HEK293 (cell line): ENCODE data around the gene IL12A.
A peak's percentile ranks its signal among the peaks of the same experiment; 100 is the strongest.

Experiments
- CTCF ChIA-PET: fragments of 350-600 bp; formaldehyde crosslinking; extraction: SDS; loops from one replicate; lab custom pipeline; 2021; ENCODE audit warnings: antibody characterized with exemption; lab: Yijun Ruan, JAX
- POLR2A ChIA-PET: fragments of 300-600 bp; formaldehyde crosslinking; extraction: SDS; loops from one replicate; lab custom pipeline; 2020; ENCODE audit warnings: antibody characterized with exemption, inconsistent platforms; lab: Yijun Ruan, JAX
- H3K27ac ChIP-seq: fragments of 200-500 bp; sonication (Bioruptor generic); 2 replicates; pipeline ENCODE4 v1.5.1; 2014; ENCODE audit warnings: low read depth, low read length, control low read depth, inconsistent platforms; ENCODE audit errors: extremely low read depth
- H3K36me3 ChIP-seq, 2 experiments: fragments of 200-500 bp in 1 of 2; sonication (Bioruptor generic) in 1 of 2; 1 replicate in 1 of 2; 2 replicates in 1 of 2; pipeline ENCODE4 v1.5.1; 2014 to 2017; ENCODE audit warnings: inconsistent platforms in 2 of 2, low read length in 2 of 2; ENCODE audit not compliant: control insufficient read depth in 2 of 2, insufficient read depth in 1 of 2
- H3K4me1 ChIP-seq: fragments of 200-500 bp; sonication (Bioruptor generic); 2 replicates; pipeline ENCODE4 v1.5.1; 2014; ENCODE audit warnings: mild to moderate bottlenecking, low read length, inconsistent platforms; ENCODE audit not compliant: control insufficient read depth, insufficient read depth
- H3K4me3 ChIP-seq: 2 replicates; pipeline ENCODE4 v1.5.1; 2011; ENCODE audit warnings: low read depth, mild to moderate bottlenecking, control low read depth, low read length, moderate library complexity
- H3K9me3 ChIP-seq: fragments of 200-500 bp; sonication (Bioruptor generic); 2 replicates; pipeline ENCODE4 v1.5.1; 2014; ENCODE audit warnings: low read depth, low read length, inconsistent platforms; ENCODE audit not compliant: control insufficient read depth, insufficient read depth
- EGR2 ChIP-seq: fragments of 450-650 bp; formaldehyde crosslinking; IDR thresholded peaks from 2 replicates; pipeline ENCODE4 v1.5.1; 2016; ENCODE audit warnings: low read depth, missing biosample characterization, missing genetic modification characterization
- PRDM1 ChIP-seq: fragments of 450-650 bp; formaldehyde crosslinking; IDR thresholded peaks from 2 replicates; pipeline ENCODE4; 2016; ENCODE audit warnings: missing biosample characterization, missing genetic modification characterization
- ZFHX2 ChIP-seq: fragments of 450-650 bp; formaldehyde crosslinking; conservative IDR thresholded peaks from 2 replicates; pipeline ENCODE4 v1.5.1; 2016; ENCODE audit warnings: missing biosample characterization, missing genetic modification characterization
- ZNF157 ChIP-seq: fragments of 450-650 bp; formaldehyde crosslinking; IDR thresholded peaks from 2 replicates; pipeline ENCODE4 v1.5.1; 2016; ENCODE audit warnings: missing biosample characterization, missing genetic modification characterization
- ZNF23 ChIP-seq: fragments of 450-650 bp; formaldehyde crosslinking; IDR thresholded peaks from 2 replicates; pipeline ENCODE4 v1.5.1; 2016; ENCODE audit warnings: missing biosample characterization, missing genetic modification characterization, borderline replicate concordance
- ZNF366 ChIP-seq: fragments of 450-650 bp; formaldehyde crosslinking; conservative IDR thresholded peaks from 2 replicates; pipeline ENCODE4 v1.5.1; 2016; ENCODE audit warnings: missing biosample characterization, missing genetic modification characterization
- ZNF48 ChIP-seq: fragments of 450-650 bp; formaldehyde crosslinking; IDR thresholded peaks from 2 replicates; pipeline ENCODE4 v1.5.1; 2016; ENCODE audit warnings: missing biosample characterization, missing genetic modification characterization
- ZNF571 ChIP-seq: fragments of 450-650 bp; formaldehyde crosslinking; IDR thresholded peaks from 2 replicates; pipeline ENCODE4 v1.5.0; 2017; ENCODE audit warnings: missing biosample characterization, missing genetic modification characterization
- ZNF610 ChIP-seq: fragments of 450-650 bp; formaldehyde crosslinking; IDR thresholded peaks from 2 replicates; pipeline ENCODE4 v1.5.1; 2016; ENCODE audit warnings: missing biosample characterization, missing genetic modification characterization, borderline replicate concordance
- ZNF621 ChIP-seq: fragments of 450-650 bp; formaldehyde crosslinking; IDR thresholded peaks from 2 replicates; pipeline ENCODE4 v1.5.1; 2017; ENCODE audit warnings: missing biosample characterization, missing genetic modification characterization
- ZNF623 ChIP-seq: fragments of 450-650 bp; formaldehyde crosslinking; IDR thresholded peaks from 2 replicates; pipeline ENCODE4 v1.5.1; 2016; ENCODE audit warnings: missing biosample characterization, missing genetic modification characterization
- TF ChIP-seq, protein P1 (sequence below): fragments of 450-650 bp; formaldehyde crosslinking; IDR thresholded peaks from 2 replicates; pipeline ENCODE4 v1.5.1; 2016; ENCODE audit warnings: missing biosample characterization, missing genetic modification characterization
- TF ChIP-seq, protein P2 (sequence below): fragments of 450-650 bp; formaldehyde crosslinking; IDR thresholded peaks from 2 replicates; pipeline ENCODE4 v1.5.1; 2016; ENCODE audit warnings: missing biosample characterization, missing genetic modification characterization
- TF ChIP-seq, protein P3 (sequence below): fragments of 450-650 bp; formaldehyde crosslinking; IDR thresholded peaks from 2 replicates; pipeline ENCODE4 v1.5.1; 2017; ENCODE audit warnings: missing biosample characterization, missing genetic modification characterization
- TF ChIP-seq, protein P4 (sequence below): fragments of 450-650 bp; formaldehyde crosslinking; IDR thresholded peaks from 2 replicates; pipeline ENCODE4 v1.5.1; 2016; ENCODE audit warnings: missing biosample characterization, missing genetic modification characterization

The IL12A gene

DNA sequence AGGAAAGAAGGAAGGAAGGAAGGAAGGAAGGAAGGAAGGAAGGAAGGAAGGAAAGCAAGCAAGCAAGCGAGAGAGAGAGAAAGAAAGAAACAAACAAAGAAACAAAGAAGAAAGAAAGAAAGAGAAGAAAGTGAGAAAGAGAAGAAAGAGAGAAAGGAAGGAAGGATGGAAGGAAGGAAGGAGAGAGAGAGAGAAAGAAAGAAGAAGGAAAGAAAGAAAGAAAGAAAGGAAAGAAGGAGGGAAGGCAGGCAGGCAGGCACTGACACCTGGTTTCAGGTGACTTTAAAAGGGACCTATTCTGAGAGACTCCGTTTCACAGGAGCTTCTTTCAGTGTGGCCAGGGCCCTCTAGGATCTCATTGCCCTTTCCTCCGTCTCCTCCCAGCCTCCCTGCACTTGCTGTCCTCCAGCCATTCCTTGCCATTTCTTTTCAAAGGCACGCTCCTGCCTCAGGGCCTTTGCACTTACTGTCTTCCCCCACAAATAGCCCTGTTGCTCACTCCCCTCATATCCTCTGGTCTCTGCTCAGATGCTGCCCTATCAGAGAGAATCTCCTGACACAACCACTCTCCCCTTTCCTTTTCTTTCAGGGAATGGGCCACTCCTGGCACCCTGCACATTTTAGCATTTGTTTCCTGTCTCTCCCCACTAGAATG lies 31.5 kb downstream of the IL12A start:
- TF ChIP-seq PRDM1 (tag by site-specific recombination) = 0 out of 2 replicates have a peak, but pooled peaks have one; percentile 15
- peak; percentile 89 for TF ChIP-seq ZNF623
- no peak for TF ChIP-seq ZNF610 (tag by site-specific recombination)
- TF ChIP-seq, protein P1, sequence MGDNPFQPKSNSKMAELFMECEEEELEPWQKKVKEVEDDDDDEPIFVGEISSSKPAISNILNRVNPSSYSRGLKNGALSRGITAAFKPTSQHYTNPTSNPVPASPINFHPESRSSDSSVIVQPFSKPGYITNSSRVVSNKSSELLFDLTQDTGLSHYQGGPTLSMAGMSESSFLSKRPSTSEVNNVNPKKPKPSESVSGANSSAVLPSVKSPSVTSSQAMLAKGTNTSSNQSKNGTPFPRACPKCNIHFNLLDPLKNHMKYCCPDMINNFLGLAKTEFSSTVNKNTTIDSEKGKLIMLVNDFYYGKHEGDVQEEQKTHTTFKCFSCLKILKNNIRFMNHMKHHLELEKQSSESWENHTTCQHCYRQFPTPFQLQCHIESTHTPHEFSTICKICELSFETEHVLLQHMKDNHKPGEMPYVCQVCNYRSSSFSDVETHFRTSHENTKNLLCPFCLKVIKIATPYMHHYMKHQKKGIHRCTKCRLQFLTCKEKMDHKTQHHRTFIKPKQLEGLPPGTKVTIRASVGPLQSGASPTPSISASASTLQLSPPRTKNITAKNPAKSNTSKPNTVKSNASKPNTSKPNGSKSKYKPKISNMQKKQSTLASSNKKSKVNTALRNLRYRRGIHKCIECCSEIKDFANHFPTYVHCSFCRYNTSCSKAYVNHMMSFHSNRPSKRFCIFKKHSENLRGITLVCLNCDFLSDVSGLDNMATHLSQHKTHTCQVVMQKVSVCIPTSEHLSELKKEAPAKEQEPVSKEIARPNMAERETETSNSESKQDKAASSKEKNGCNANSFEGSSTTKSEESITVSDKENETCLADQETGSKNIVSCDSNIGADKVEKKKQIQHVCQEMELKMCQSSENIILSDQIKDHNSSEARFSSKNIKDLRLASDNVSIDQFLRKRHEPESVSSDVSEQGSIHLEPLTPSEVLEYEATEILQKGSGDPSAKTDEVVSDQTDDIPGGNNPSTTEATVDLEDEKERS (tag by site-specific recombination) = no peak
- TF ChIP-seq, protein P2, sequence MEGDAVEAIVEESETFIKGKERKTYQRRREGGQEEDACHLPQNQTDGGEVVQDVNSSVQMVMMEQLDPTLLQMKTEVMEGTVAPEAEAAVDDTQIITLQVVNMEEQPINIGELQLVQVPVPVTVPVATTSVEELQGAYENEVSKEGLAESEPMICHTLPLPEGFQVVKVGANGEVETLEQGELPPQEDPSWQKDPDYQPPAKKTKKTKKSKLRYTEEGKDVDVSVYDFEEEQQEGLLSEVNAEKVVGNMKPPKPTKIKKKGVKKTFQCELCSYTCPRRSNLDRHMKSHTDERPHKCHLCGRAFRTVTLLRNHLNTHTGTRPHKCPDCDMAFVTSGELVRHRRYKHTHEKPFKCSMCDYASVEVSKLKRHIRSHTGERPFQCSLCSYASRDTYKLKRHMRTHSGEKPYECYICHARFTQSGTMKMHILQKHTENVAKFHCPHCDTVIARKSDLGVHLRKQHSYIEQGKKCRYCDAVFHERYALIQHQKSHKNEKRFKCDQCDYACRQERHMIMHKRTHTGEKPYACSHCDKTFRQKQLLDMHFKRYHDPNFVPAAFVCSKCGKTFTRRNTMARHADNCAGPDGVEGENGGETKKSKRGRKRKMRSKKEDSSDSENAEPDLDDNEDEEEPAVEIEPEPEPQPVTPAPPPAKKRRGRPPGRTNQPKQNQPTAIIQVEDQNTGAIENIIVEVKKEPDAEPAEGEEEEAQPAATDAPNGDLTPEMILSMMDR (tag by site-specific recombination) = no peak
- TF ChIP-seq ZNF366 (tag by site-specific recombination) = peak; percentile 86
- CTCF ChIA-PET = no interaction called here

DNA sequence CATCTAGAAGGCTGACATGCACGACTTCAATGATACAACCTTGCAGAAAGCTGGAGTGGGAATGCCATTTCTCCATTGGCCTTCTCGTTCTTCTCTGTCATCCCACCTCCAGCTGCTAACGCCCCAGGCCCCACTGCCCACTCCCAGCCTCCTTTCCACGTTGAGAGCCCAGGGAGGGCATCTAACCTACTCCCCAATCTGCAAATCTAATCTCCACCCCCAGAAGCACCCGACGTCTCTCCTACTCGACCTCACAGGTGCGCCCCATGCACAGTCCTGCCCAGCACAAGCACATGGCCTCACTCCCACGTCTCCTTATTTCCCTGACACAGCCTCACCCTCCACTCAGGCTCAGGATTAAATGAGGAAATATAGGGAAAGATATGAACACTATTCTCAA lies 33.4 kb downstream of the IL12A start:
- H3K4me1 ChIP-seq = no peaks in the 10 kb centered on the region
- POLR2A ChIA-PET = no interaction called here
- TF ChIP-seq ZNF48 (tag by site-specific recombination) = no peak
- peak; percentile 75 for TF ChIP-seq ZFHX2 (tag by site-specific recombination)
- TF ChIP-seq, protein P3, sequence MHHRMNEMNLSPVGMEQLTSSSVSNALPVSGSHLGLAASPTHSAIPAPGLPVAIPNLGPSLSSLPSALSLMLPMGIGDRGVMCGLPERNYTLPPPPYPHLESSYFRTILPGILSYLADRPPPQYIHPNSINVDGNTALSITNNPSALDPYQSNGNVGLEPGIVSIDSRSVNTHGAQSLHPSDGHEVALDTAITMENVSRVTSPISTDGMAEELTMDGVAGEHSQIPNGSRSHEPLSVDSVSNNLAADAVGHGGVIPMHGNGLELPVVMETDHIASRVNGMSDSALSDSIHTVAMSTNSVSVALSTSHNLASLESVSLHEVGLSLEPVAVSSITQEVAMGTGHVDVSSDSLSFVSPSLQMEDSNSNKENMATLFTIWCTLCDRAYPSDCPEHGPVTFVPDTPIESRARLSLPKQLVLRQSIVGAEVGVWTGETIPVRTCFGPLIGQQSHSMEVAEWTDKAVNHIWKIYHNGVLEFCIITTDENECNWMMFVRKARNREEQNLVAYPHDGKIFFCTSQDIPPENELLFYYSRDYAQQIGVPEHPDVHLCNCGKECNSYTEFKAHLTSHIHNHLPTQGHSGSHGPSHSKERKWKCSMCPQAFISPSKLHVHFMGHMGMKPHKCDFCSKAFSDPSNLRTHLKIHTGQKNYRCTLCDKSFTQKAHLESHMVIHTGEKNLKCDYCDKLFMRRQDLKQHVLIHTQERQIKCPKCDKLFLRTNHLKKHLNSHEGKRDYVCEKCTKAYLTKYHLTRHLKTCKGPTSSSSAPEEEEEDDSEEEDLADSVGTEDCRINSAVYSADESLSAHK (tag by site-specific recombination) = no peak
- TF ChIP-seq EGR2 (tag by site-specific recombination) = peak; percentile 85
- no peak for TF ChIP-seq ZNF571 (tag by site-specific recombination)
- no peak overlapping the region for H3K27ac ChIP-seq
- no peaks in the 10 kb centered on the region for H3K9me3 ChIP-seq
- H3K4me3 ChIP-seq = no peak overlapping the region
- H3K36me3 ChIP-seq = no peaks in the 10 kb centered on the region
- CTCF ChIA-PET = interaction anchor here (0.9 kb wide), 1 partner anchor 16 kb away, joined by 4 read pairs; no protein-coding TSS in a partner anchor

More for the DNA sequence above, 31.5 kb downstream of the IL12A start:
- Histone ChIP-seq H3K36me3 (no peaks in the 10 kb centered on the region), H3K27ac (no peak overlapping the region), H3K4me3 (no peak overlapping the region), H3K9me3 (no peaks in the 10 kb centered on the region), H3K4me1 (no peaks in the 10 kb centered on the region)
- POLR2A ChIA-PET = no interaction called here

DNA sequence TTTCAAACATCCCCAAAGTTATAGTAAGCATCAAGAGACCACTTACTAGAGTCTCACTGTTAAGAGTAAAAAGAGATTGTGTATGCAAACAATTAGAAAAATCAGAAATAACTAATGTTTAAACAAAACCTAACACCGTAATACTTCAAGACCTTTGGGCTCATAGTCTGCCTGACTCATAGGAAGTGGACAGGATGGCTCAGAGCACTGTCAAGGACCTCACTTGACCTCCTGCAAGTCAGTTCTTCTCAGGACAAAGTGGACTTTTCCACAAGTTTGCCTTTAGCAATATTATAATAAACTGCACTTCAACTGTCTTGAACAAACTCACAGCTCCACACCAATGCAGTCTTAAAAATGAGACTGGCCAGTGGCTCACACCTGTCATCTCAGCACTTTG lies 34.8 kb downstream of the IL12A start:
- no peaks in the 10 kb centered on the region for H3K4me1 ChIP-seq
- H3K9me3 ChIP-seq = no peaks in the 10 kb centered on the region
- ChIA-PET CTCF (interaction anchor here (1.2 kb wide), 1 partner anchor 9 kb away, joined by 4 read pairs; no protein-coding TSS in a partner anchor), POLR2A (no interaction called here)
- no peak overlapping the region for H3K4me3 ChIP-seq
- H3K27ac ChIP-seq = no peak overlapping the region
- no peaks in the 10 kb centered on the region for H3K36me3 ChIP-seq
- TF ChIP-seq ZNF157 (tag by site-specific recombination) (no peak), ZNF621 (no peak), ZNF48 (tag by site-specific recombination) (no peak), ZNF23 (tag by site-specific recombination) (no peak)
- TF ChIP-seq, protein P4, sequence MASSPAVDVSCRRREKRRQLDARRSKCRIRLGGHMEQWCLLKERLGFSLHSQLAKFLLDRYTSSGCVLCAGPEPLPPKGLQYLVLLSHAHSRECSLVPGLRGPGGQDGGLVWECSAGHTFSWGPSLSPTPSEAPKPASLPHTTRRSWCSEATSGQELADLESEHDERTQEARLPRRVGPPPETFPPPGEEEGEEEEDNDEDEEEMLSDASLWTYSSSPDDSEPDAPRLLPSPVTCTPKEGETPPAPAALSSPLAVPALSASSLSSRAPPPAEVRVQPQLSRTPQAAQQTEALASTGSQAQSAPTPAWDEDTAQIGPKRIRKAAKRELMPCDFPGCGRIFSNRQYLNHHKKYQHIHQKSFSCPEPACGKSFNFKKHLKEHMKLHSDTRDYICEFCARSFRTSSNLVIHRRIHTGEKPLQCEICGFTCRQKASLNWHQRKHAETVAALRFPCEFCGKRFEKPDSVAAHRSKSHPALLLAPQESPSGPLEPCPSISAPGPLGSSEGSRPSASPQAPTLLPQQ = no peak
- TF ChIP-seq, protein P3 (tag by site-specific recombination) = no peak
